22Rv1 (cell line): Measurements from ENCODE around the gene PPIL6.

Experiments used
- H3K27ac ChIP-seq: fragments of 450-650 bp; 2 replicates; pipeline ENCODE4 v1.5.1; 2017
- ZFX ChIP-seq: fragments of 450-650 bp; IDR thresholded peaks from 2 replicates; pipeline ENCODE4 v1.6.1; 2017; ENCODE audit warnings: antibody characterized with exemption, borderline replicate concordance
- TF ChIP-seq, protein P1 (sequence below): fragments of 450-650 bp; IDR thresholded peaks from 2 replicates; pipeline ENCODE4 v1.5.1; 2017; ENCODE audit warnings: mild to moderate bottlenecking

The PPIL6 gene

DNA sequence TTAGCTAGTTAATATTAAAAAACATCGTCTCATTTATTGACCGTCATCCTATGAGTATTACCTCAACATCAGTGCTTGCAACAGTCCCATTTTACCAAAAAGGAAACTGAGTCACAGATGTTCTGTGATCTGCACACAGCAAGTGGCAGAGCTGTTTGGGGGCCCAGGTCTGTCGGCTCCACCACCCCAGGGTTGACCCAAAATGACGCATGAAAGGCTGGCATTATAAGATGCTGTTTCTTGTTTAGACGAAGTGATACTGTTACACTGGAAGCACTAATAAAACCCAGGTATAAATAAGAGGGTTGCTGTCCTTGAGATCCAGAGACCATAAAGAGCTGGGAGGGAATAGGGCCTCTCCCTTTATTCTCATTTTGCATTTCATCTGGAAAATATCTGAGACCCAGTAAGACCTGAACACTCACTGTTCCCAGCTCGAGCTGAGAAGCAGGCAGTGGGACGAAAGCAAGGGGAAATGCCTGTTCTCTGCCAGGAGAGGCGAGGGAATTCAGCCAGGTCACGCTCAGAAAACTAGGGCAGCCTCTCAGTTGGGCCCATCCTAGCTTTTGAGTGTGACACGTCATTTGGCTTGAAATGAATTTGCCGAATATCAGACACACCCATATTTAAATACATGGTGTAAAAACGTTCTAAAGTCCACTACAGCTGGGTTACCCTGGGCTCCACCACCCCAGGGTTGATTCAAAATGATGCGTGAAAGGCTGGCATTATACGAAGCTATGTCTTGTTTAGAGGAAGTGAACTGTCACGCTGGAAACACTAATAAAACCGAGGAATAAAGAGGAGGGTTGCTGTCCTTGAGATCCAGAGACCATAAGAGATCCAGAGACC, 16.5 kb upstream of the PPIL6 start:
- H3K27ac ChIP-seq: peak overlapping the region; percentile 35

GRCh38 chr6:109456111-109456583, 15.7 kb upstream of the PPIL6 start:
- H3K27ac ChIP-seq: peak overlapping the region; percentile 35; the same call in 1 of the 2 replicates
- TF ChIP-seq ZFX: no peak
- TF ChIP-seq, protein P1, sequence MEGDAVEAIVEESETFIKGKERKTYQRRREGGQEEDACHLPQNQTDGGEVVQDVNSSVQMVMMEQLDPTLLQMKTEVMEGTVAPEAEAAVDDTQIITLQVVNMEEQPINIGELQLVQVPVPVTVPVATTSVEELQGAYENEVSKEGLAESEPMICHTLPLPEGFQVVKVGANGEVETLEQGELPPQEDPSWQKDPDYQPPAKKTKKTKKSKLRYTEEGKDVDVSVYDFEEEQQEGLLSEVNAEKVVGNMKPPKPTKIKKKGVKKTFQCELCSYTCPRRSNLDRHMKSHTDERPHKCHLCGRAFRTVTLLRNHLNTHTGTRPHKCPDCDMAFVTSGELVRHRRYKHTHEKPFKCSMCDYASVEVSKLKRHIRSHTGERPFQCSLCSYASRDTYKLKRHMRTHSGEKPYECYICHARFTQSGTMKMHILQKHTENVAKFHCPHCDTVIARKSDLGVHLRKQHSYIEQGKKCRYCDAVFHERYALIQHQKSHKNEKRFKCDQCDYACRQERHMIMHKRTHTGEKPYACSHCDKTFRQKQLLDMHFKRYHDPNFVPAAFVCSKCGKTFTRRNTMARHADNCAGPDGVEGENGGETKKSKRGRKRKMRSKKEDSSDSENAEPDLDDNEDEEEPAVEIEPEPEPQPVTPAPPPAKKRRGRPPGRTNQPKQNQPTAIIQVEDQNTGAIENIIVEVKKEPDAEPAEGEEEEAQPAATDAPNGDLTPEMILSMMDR: no peak

More for the DNA sequence above, 16.5 kb upstream of the PPIL6 start:
- TF ChIP-seq, protein P1: no peak
- TF ChIP-seq ZFX: no peak

DNA sequence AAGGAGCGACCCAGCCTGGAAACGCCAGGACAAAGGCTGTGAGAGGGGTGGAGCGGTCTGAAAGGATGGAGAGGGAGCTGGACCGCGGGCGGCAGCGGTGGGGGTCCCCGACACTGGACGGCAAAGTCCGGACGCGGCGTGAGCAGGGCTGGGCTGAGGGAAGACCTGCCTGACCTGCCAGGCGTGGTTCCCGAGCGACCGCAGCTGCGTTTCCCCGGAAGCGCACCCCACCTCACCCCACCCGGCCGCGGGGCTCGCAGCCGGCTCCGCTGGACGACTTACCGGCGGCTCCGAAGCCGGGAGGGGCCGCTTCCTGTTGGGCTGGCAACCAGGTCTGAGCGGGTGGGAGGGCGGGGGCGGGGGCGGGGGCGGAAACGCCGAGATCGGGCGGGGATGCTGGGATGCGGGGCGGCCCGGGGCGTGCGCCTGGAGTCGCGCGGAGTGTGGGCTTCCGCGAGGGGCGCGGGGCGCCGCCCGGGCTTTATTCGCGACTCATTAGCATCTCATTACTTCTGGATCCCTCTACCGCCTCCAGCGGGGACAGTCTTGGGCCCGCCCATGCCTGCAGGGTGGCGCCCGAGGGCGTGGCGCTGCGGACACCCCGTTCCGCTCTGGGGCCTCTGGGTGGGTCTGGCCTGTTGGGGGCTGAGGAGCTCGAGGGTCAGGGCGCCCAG, 15.1 kb upstream of the PPIL6 start, which contains the start of gene MICAL1:
Gene MICAL1, minus strand, starts transcription at position 336 of the 674 bp plus-strand sequence. CDS start 1,576 bp downstream, outside the sequence.
- no peak for TF ChIP-seq ZFX
- TF ChIP-seq, protein P1: peak; percentile 27
- H3K27ac ChIP-seq: peak within 1 kb of the TSS; percentile 40

- peak overlapping the region; percentile 40; the same call in 1 of the 2 replicates for H3K27ac ChIP-seq
- TF ChIP-seq, protein P1: 0 out of 2 replicates have a peak, but pooled peaks have one; percentile 4
- no peak for TF ChIP-seq ZFX
These were observed 14.3 kb upstream of the PPIL6 start for GRCh38 chr6:109454496-109455436.

GRCh38 chr6:109453594-109454495, 13.4 kb upstream of the PPIL6 start:
- no peak for TF ChIP-seq ZFX
- no peak overlapping the region for H3K27ac ChIP-seq

DNA sequence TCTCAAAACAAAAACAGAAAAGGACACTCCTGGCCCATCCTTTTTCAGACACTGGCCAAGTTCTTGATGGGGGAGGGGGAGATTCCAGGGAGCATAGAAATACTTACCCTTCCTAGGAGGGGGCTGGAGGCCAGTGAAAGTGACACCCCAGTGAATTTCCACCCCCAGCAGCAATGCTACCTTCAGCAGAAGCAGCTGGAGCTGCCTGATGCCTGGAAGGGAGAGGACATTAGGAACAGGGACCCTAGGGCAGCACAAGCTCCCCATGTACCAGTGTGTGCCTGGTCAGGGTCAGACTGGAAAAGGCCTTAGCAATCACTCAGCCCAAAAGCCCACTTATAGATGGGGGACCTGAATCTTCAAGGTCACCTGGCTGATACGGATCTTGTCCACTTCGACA, 12.7 kb upstream of the PPIL6 start:
- no peak for TF ChIP-seq ZFX
- TF ChIP-seq, protein P1: no peak
- no peak overlapping the region for H3K27ac ChIP-seq
